Caki2 (cell line): ENCODE measurements around the gene ENTREP1. TPM values are rescaled to one million over a fixed set of nuclear protein-coding genes. Genes with fewer than 3 reads are reported as not detected.
A peak's percentile ranks its signal among the peaks of the same experiment; 100 is the strongest.
"Not testable (repeated sequence)": the region's sequence is repeated elsewhere in the genome, so short reads cannot be mapped to it uniquely, and the experiment has no call there.

ENCODE experiments used
- DNase-seq: peaks from one replicate; pipeline ENCODE4 v3.0.0-alpha.2; 2015; ENCODE audit warnings: low read depth
- in situ Hi-C: cut with HindIII; loops from 2 replicates; pipeline ENCODE4 v1.10.0; 2016; ENCODE audit warnings: low sequenced_read_pairs, low pct_unique_long_range_greater_than_20kb, mixed read lengths
- total RNA-seq: library from RNA; depleted of rRNA; stranded (reverse); fragments of >200 nt; shearing (Covaris generic); gene quantifications from 2 replicates; pipeline ENCODE4 v1.2.3, GENCODE V29; 2014; ENCODE audit warnings: low replicate concordance

The ENTREP1 gene
- total RNA-seq, 1 experiment from 2014 or later: not detected

GRCh38 chr9:69391946-69392345 is 66.9 kb downstream of the ENTREP1 start:
- no peak for DNase-seq
- in situ Hi-C loops: no loop called here

- in situ Hi-C loops: no loop called here
- DNase-seq: no peak
Observed at GRCh38 chr9:69392826-69393225, 67.8 kb downstream of the ENTREP1 start.

GRCh38 chr9:69393425-69393824 is 68.4 kb downstream of the ENTREP1 start:
- DNase-seq: no peak
- in situ Hi-C loops: no loop called here

- DNase-seq: no peak
- in situ Hi-C loops: no loop called here
Observed at GRCh38 chr9:69395718-69396117, 70.7 kb downstream of the ENTREP1 start.

- no peak for DNase-seq
- in situ Hi-C loops: no loop called here
Observed at GRCh38 chr9:69396759-69397158, 71.7 kb downstream of the ENTREP1 start.

- no peak for DNase-seq
- in situ Hi-C loops: no loop called here
Observed at GRCh38 chr9:69397384-69398214, 72.6 kb downstream of the ENTREP1 start.

GRCh38 chr9:69400470-69400869 is 75.5 kb downstream of the ENTREP1 start:
- in situ Hi-C loops: no loop called here
- no peak for DNase-seq

- DNase-seq, in situ Hi-C loops: not testable (repeated sequence)
Observed at GRCh38 chr9:69409936-69410335, 84.9 kb downstream of the ENTREP1 start.

- in situ Hi-C loops: no loop called here
- no peak for DNase-seq
Observed at GRCh38 chr9:69411246-69411645, 86.2 kb downstream of the ENTREP1 start.

GRCh38 chr9:69411931-69412740 is 87.1 kb downstream of the ENTREP1 start:
- in situ Hi-C loops: no loop called here
- DNase-seq: no peak

GRCh38 chr9:69412741-69413150 is 87.7 kb downstream of the ENTREP1 start:
- in situ Hi-C loops: no loop called here
- DNase-seq: no peak

- no peak for DNase-seq
- in situ Hi-C loops: no loop called here
Observed at GRCh38 chr9:69420611-69421270, 95.7 kb downstream of the ENTREP1 start.

GRCh38 chr9:69421908-69422801 is 97.1 kb downstream of the ENTREP1 start:
- in situ Hi-C loops: no loop called here
- peak; percentile 57 for DNase-seq

GRCh38 chr9:69425136-69425801 is 100.3 kb downstream of the ENTREP1 start:
- in situ Hi-C loops: no loop called here
- no peak for DNase-seq

- in situ Hi-C loops: no loop called here
- DNase-seq: no peak
Observed at GRCh38 chr9:69427286-69427685, 102.3 kb downstream of the ENTREP1 start.

GRCh38 chr9:69428017-69428785 is 103.2 kb downstream of the ENTREP1 start:
- DNase-seq: no peak
- in situ Hi-C loops: no loop called here

GRCh38 chr9:69429281-69429680 is 104.3 kb downstream of the ENTREP1 start:
- in situ Hi-C loops: no loop called here
- no peak for DNase-seq
